GM19395 (cell line): ENCODE data around the gene TMEM247.

ENCODE experiments used
- ATAC-seq: cut with Tn5 transposase; IDR thresholded peaks from one replicate; pipeline ENCODE4 v1.9.1; 2021; ENCODE audit warnings: mild to moderate bottlenecking, moderate library complexity; ENCODE audit not compliant: unreplicated experiment

The TMEM247 gene

DNA sequence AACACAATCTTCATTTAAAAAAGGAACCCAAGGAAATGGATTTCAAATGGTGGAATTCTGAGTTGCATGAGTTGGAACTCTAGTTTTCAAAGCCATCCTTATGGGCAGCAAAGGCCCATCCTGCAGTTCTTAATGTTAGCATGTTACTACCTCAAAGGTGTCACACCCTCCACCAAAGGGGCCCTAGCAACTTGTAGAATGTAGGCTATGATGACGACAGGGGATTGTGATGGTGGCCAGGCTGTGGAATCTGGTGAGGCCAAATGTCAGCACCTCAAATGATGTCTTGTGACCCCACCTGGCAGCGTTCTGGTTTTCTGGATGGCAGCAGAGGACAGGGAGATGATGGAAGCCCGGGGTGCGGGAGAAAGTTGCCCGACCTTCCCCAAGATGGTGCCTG is at the start of gene TMEM247:
TSS of gene TMEM247 (plus strand) at position 301 of the 400 bp plus-strand sequence.
- ATAC-seq: no peak

DNA sequence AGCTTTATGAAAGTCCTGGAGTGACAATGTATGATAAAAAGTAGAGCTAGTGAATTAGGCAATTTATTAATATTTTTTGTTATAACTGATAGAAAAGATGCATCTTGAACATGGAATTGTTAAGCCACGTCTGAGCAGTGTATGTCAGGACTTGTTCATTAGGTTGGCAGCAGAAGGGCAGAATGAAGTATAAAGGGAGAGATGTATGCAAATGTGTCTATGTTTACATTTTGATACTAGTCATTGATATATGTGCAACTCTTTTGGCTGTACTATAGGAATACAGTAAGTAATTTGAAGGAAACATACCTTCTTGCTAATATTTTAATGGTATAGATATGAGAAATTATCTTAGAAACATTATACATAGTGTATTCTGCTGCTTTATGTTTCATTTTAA is 49.0 kb upstream of the TMEM247 start:
- ATAC-seq: no peak

DNA sequence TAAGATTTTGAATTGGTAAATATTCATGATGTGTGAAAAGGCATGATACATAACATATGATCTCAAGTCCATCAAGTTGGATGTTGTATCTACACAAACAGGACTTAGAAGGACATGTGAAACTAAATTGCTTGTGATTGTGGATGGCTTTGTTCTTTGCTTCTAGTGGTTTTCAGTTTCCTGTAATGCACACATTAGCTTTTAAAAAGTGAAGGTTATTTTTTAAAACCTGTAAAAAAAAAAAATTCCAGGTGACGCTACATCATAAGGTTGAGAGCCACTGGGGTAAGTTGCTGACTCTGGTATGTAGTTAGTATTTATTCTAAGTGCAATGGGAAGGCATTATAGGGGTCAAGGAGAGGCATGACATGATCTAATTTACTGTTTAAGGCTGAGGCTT is 48.4 kb upstream of the TMEM247 start:
- ATAC-seq: no peak

DNA sequence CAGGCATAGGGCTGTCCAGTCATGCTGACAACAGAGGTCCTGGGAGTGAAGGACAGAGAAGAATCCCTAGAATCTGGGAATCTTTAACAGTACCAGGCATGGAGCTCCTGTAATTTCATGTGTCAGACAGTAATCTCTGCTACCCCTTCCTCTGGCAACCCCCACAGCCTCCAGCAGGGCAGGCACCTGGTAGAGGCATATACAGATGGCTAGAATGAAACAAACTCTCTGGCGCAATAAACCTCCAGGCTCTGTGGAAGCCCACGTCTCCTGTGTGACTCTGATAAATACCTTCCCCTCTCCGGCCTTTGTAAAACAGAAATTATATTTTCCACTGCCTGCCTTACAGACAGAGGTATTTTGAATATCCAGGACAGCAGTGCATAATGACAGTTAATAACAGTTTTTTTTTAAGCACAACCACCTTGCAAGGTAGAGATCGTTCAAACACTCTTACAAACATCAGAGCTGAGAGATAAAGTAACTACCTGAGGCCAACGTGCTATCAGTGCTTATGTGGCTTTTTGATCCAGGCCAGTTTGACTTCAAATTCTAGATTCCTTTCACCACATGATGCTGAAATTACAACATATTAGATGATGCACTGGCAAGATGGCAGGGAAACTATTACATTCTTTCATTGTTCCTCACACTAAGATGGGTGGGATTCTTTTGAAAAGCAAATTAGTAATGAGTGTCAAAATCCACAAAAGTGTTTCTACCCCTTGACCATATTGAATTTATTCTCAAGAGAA is 47.7 kb upstream of the TMEM247 start:
- ATAC-seq: no peak

DNA sequence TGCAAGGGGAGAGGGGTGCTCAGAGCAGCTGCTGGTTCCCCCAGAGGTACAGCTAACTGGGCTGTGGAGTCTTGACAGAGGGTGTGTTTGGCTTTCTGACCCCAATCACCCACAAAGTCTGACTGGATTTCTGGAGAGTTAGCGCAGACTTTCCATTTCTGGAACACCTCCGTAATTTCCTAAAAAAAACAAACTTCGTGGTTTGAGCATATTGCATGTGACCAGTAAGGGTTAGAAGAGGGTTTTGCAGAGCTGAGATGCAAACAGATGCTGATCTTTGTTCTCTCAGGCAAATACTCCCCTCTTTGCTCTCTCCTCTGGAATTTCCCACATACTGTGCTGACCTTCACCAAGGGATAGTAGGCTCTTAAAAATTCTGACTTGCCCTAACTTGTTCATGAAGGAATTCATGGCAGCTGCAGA is 44.5 kb upstream of the TMEM247 start:
- ATAC-seq: no peak

DNA sequence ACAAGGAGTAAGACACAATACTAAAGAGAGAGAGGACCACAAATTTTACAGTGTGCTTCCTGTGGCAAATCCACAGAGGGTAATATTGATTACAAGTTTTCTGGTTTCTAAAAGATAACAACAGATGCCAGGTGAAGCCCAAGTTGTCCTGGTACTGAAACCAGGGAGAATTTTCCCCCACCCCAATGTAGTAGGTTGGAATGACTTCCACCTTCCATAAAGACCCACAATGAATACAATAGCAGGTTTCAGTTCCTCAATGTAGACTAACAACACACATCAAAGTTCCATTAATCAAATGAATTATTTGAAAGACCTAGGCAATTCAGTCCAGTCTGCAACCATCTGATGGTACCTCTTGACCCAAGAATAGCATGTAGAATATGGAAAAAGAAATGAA is 44.0 kb upstream of the TMEM247 start:
- no peak for ATAC-seq

DNA sequence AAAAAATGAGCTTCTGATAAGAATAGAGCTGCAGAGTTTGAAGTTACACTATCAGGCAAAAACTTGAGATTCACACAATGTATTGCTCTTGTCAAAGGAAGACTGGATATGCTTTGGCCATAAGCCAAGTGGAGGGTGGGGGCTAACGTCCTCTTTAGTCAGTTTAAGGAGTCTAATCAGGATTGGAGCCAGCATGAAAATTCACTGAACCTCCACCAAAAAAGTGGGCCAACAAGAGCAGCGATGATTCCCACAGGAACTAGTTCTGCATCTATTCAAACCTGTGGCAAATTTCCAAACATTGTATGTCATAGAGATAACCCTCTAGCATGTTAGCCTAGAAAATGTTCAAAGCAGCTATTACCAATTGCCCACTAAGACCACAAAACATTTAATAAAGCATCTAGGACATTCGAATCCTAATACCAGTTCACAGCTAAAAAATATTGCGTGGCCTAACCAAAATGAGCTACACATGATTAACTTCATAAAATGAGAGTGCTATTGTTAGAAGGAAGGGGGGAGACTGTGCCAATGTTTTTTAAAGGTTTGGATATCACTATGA is 43.5 kb upstream of the TMEM247 start:
- no peak for ATAC-seq

DNA sequence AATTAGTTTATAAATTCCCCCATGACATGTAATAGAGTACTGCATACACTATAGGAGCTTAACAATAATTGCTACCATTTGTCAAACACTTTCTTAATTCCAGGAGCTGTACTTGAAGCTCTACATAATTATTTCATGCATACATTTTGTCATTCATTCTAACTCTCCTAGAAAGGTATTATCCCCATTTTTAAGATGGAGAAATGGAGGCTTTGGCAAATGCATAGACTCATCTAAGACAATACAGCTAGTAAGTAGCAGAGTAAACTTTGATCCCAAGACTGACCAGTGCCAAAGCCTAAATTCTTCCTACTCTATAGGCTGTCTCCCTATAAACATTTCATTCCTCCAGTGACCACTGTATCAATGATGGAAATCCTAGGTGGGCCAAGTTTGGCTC is 42.6 kb upstream of the TMEM247 start:
- ATAC-seq: no peak

DNA sequence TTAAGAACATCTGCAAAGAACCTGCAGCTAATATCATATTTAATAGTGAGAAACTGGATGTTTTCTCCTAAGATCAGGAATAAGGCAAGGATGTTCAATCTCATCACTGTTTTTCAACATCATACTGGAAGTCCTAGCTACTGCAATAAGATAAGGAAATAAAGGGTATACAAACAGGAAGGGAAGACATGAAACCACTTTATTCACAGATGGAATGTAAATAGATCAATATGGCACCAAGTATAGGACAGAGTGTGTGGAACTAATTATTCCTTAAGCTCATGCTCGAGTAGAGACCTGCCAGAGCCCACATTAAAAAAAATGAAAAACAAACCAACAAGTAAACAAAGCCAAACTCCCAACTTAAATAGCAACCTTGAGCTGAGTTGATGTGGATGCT is 41.3 kb upstream of the TMEM247 start:
- no peak for ATAC-seq

DNA sequence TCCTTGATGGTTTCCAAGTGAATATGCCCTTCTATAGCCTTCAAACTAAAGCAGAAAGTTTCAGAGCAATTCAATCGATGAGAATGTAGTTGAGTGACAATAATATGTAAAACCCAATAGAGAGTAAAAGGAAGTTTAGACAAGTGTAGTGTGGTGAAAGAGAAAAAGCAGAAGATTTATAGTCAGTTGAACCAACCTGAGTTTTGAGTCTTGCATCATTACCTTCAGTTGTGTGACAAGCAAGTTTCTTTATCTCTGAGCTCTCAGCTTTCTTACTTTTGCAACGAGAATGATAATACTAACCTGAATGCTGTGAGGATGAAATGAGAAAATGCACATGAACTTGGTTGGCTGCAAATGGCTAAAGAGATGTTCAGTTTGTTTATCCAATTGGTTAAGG is 40.6 kb upstream of the TMEM247 start:
- ATAC-seq: no peak

DNA sequence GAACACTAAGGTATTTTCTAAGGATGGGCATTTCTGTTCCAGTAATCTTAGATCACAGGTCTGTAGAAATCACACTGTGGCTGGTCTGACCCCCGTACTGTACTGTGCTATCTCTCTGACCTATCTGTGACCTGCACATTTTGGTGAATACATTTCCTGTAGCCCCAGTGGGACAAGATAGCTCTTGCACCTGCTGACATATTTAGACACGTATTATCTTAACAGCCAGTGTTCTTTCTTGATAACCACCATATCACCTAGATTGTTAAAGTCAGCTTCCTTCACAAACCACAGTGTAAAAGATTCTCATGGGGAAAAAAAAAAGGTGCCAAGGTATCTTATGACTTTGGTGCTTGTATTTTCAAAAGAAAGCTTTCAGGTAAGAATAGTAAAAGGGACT is 39.8 kb upstream of the TMEM247 start:
- no peak for ATAC-seq

DNA sequence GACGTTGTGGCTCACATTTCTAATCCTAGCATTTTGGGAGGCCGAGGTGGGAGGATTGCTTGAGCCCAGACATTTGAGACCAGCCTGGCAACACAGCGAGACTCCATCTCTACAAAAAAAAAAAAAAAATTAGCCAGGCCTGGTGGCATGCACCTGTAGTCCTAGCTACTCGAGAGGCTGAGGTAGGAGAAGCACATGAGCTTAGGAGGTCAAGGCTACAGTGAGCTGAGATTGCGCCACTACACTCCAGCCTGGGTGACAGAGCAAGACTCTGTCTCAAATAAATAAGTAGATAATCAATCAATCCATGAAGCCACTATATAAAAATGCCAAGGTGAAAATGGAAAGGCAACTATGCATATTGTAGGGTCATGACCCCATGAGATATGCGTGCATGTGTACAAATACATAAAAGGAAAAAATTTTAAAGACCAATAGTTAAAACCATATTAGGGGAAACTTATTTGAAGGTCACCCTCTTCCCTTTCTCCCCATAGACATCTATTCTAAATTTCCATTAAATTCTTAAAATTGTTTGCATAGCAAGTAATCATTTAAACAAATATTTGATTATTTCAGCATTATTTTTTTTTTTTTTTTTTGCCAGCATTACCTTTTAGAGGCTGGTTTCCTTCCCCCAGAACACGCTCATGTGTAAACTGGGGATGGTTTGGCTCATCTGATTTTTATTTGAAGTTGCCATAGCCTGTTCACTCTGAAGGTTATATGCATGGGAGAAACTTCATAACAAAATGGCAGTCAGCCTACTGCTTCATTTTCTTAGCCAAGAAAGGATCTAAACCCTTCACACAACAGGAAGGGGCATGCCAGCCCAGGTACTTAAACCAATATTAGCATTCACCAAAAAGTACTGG is 37.3 kb upstream of the TMEM247 start:
- ATAC-seq: no peak

DNA sequence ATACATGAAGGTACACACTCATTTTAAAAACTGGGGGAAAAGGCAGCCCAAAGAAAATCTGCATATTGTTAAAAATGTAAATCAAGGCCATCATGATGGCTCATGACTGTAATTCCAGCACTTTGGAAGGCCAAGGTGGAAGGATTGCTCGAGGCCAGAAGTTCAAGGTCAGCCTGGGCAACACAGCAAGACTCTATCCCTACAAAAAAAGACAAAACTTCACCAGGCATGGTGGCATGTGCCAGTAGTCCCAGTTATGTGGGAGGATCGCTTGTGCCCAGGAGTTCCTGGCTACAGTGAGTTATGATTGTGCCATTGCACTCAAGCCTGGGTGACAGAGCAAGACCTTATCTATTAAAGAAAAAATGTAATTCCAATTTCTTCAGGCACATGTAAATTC is 34.6 kb upstream of the TMEM247 start:
- ATAC-seq: no peak

DNA sequence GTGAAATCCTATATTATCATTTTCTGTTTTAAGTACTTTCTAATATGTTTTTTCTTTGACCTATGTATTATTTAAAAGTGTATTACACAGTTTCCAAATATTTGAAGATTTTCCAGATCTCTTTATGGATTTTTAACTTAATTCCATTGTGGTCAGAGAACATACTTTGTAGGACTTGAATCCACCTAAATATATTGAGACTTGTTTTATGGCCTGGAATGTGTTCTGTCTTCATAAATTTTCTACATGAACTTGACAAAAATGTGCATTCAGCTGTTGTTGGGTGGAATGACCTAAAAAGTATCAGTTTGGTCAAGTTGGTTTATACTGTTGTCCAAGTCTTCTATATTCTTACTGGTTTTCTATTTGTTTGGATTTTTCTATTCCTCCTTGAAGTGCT is 33.8 kb upstream of the TMEM247 start:
- no peak for ATAC-seq

DNA sequence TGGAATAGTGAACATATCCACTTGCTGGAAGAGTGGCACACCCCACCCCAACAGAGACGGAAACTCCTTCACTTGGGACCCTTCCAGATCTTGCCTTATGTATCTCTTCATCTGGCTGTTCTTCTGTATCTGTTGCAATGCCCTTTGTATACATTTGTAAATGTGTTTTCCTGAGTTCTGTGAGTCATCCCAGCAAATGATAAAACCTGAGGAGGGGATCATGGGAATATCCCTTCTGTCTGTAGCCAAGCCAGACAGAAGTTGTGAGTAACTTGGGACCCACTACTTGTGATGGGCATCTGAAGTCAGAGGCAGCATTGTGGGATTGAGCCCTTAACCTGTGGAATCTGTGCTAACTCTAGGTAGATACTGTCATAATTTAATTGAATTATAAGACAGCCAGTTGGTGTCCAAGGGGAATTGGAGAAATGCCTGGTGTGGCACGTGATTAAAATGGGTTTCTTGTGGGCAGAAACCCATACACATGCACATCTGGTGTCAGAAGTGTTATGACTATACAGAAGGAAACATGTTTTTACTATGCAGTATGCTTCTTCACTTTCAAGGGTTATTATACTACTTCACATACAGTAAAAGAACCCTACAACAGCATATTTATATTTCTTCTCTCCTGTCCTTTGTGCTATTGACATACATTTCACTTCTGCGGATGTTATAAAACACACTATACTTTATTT is 32.3 kb upstream of the TMEM247 start:
- ATAC-seq: no peak

DNA sequence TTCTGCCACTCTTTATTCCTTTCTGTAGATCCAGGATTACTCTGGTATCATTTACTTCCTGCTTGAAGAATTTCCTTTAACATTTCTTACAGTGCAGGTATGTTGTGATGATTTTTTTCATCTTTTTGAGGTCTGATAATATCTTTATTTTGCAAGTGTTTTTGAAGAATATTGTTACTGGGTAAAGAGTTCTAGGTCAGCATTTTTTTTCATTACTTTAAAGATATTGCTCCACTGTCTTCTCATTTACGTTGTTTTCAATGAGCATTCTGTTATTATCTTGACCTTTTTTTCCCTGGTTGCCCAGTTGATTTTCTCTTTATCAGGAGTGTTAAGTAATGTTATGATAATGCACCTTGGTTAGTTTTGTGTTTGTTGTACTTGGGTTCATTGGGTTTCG is 31.7 kb upstream of the TMEM247 start:
- ATAC-seq: no peak

DNA sequence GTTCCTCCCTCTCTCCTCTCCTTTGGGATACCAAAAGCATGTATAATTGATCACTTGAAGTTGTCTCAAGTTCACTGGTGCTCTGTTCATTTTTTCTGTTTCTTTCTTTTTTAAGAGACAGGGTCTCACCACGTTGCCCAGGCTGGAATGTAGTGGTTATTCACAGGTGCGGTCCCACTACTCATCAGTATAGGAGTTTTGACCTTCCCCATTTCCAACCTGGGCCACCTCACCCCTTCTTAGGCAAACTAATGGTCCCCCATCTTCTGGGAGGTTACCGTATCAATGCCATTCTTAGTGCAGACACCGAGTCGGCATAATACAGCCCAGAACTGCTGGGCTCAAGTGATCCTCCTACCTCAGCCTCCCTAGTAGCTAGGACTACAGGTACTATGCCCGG is 31.3 kb upstream of the TMEM247 start:
- no peak for ATAC-seq

DNA sequence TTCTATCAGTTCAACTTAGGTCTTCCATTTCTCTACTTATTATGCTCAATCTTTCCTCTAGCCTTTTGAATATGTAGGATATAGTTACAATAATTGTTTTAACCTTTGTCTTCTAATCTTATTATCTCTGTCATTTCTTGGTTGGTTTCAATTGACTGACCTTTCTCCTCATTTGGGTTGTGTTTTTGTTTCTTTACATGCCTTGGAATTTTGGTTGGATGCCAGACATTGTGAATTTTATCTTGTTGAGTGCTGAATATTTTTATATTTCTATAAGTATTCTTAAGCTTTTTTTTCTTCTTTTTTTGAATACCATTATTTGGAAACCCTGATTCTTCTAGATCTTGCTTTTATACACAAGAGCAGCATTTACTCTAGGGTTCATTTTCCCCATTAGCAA is 30.7 kb upstream of the TMEM247 start:
- ATAC-seq: no peak

DNA sequence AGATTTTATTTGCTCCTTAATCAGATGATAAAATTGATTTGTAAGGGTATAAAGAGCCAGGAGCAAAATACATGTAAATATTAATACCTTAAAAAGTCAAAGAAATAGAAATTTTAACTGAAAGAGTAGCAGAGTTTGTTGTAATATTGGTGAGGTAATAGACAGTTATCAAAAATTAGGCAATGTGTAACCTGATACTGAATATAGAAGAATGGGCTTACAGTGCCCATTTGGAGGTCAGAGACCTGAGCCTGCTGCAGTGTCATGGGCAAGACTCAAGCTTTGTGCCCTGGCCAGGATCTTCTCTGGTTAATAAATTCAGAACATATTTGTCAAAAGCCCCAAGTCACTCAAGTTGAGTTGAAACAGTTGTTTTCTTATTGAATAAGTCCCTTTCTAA is 29.7 kb upstream of the TMEM247 start:
- ATAC-seq: no peak

DNA sequence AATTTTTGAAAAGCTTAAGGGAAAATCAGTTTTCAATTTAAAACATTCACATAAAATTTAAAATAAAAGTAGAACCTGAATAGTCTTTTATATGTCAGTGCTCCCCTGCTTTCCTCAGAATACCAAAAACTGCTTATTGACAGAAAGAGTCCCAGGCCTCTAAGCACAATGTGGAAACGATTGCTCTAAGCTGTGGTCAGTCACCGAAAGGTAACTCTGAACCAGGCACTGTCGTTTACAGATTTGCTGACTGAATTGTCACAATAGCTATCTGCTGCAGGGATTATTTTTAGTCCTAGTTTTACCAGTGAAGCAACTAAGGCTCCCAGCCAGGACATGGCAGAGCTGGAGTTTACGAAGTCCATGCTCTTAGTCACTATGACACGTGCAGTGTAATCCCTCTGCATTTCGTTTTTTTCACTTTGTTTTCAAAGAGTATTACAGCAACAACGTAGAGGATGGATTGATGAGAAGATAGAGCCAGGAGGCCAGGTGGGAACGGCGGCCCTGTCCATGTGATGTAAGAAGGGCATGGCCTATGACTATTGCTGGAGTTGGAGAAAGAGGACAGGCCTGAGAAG is 28.1 kb upstream of the TMEM247 start:
- no peak for ATAC-seq

DNA sequence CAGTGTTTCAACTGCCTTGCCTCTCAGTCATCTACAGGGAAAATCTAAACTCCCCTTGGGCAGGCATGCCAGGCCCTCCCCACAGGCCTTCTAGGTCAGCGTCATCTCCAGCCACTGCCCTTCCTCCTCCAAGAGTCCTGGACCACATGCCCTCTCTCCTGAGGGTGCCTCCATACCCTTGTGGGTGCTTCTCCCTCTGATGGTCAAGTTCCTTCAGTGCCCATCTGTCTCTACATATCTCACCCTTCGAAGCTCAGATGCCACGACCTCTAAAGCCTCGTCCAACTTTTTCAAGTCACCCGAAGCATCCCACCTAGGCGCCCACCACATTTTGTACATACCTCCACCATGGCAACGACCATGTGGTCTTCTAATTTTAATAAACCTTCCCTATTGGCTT is 22.6 kb upstream of the TMEM247 start:
- no peak for ATAC-seq
